ENCODE results near the gene FGF8. TPM values are rescaled to one million over a fixed set of nuclear protein-coding genes. Genes with fewer than 3 reads are reported as not detected.
"Not testable (repeated sequence)": the region's sequence is repeated elsewhere in the genome, so short reads cannot be mapped to it uniquely, and the experiment has no call there.

The FGF8 gene
- total RNA-seq, 2 donors from 2014 or later = not detected

DNA sequence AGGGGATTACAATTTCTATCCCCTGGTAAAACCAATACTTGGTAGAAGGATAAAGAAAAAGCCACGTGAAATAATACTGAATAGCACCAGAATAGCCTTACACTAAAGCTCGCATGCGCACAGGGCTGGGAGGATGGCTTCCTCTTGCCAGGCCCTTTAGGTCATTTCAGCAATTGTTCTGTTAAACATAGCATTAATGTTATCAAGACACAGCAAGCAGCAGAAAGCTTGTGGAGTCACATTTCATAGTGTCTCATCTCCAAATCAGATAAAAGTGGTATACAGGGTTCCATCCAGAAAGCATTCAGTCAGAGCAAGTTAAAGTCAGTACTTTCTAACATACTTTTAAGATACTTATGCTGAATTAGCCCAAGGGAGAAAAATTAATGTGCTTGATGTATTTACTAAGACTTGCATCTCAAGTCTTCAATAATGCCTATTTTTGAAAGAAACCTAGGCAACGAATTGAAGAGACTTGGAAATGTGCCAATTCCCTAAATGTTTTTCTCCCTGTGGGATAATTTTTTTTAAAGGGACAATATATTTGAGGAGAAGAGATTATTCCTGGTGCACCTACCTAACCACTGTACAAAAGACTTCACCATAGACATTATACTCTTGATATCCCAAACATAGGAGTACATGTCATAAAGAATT, 21.6 kb upstream of the FGF8 start:
- H3K27ac ChIP-seq = no peak overlapping the region
- H3K36me3 ChIP-seq = peaks cover 97% of the 10 kb centered on the region
- TF ChIP-seq, protein P1, sequence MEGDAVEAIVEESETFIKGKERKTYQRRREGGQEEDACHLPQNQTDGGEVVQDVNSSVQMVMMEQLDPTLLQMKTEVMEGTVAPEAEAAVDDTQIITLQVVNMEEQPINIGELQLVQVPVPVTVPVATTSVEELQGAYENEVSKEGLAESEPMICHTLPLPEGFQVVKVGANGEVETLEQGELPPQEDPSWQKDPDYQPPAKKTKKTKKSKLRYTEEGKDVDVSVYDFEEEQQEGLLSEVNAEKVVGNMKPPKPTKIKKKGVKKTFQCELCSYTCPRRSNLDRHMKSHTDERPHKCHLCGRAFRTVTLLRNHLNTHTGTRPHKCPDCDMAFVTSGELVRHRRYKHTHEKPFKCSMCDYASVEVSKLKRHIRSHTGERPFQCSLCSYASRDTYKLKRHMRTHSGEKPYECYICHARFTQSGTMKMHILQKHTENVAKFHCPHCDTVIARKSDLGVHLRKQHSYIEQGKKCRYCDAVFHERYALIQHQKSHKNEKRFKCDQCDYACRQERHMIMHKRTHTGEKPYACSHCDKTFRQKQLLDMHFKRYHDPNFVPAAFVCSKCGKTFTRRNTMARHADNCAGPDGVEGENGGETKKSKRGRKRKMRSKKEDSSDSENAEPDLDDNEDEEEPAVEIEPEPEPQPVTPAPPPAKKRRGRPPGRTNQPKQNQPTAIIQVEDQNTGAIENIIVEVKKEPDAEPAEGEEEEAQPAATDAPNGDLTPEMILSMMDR (IDR thresholded peaks at IDR 0.05) = no peak
- H3K4me3 ChIP-seq = no peak overlapping the region
- DNase-seq (ENCODE audit: low spot score) = no peak
- H3K4me1 ChIP-seq = peaks cover 0 to 10% of the 10 kb centered on the region in 2 donors
- H3K27me3 ChIP-seq = no peaks in the 10 kb centered on the region
- H3K9me3 ChIP-seq = no peaks in the 10 kb centered on the region

DNA sequence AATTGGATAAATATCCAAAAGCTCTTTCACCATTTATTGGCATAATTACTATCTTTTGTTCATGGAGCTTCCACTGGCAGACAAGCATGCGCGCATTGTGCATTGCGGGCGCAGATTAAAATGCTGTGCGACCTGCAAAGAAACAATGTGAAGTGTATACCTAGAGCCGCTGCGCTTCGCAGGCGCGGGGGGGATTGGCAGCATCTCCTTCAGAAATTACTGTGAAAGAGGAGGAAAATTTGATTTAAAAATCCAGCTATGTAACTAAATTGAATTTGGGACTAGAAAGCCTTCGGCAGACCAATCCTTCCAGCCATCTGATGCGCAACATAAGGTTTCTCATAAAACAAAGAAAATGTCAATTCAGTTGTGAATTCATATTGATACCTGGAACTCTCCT, 17.6 kb upstream of the FGF8 start:
- Histone ChIP-seq H3K27ac (no peak overlapping the region), H3K4me1 (peaks cover 0 to 10% of the 10 kb centered on the region in 2 donors), H3K36me3 (peaks cover 98% of the 10 kb centered on the region), H3K9me3 (no peaks in the 10 kb centered on the region), H3K27me3 (no peaks in the 10 kb centered on the region), H3K4me3 (no peak overlapping the region)
- TF ChIP-seq, protein P1 (IDR thresholded peaks at IDR 0.05) = no peak
- no peak for DNase-seq (ENCODE audit: low spot score)

DNA sequence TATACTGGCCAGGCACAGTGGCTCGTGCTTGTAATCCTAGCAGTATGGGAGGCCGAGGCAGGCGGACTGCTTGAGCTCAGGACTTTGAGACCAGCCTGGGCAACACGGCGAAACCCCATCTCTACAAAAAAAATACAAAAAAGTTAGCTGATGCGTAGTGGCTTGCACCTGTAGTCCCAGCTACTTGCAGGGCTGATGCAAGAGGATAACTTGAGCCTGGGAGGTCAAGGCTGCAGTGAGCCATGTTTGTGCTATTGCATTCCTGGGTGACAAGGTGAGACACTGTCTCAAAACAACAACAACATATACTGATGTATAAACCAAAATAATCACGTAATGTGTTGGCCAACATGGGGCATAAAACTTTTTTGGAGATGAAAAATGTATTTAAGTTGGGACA, 13.8 kb upstream of the FGF8 start:
- Histone ChIP-seq H3K27me3 (no peaks in the 10 kb centered on the region), H3K4me3 (no peak overlapping the region), H3K27ac (no peak overlapping the region), H3K4me1 (no peaks in the 10 kb centered on the region), H3K9me3 (no peaks in the 10 kb centered on the region), H3K36me3 (peaks cover 94% of the 10 kb centered on the region)
- DNase-seq (ENCODE audit: low spot score) = no peak
- TF ChIP-seq, protein P1 (IDR thresholded peaks at IDR 0.05) = no peak

DNA sequence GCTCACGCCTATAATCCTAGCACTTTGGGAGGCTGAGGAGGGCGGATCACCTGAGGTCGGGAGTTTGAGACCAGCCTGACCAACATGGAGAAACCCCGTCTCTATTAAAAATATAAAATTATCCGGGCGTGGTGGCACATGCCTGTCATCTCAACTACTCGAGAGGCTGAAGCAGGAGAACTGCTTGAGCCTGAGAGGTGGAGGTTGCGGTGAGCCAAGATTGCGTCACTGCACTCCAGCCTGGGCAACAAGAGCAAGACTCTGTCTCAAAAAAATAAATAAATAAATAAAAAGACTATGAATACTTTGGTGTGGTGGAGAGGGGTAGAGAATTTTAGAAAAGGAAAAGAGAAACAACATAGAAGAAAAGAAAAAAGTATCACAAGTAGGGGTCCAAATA, 13.3 kb upstream of the FGF8 start:
- H3K27me3 ChIP-seq; H3K4me3 ChIP-seq; H3K4me1 ChIP-seq; DNase-seq (ENCODE audit: low spot score); H3K27ac ChIP-seq; H3K9me3 ChIP-seq: not testable (repeated sequence)
- H3K36me3 ChIP-seq = peaks cover 90% of the 10 kb centered on the region

DNA sequence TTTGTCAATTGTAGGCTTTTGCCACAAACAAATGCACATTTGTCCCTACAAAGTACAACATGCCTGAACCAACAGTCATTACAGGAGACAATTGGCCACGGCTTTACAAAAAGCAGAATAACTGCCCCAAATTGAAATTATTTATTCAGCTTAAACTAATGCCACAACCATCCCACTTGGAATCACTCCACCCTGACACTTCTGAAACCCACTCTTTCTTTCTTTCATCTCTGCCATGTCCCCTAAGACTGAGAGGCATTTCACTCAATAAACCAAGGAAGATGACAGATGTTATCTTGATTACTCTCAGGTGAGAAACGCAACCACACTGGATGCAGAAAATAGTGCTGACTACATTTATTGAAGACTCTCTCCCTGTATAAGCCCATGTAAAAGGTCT, 9.9 kb upstream of the FGF8 start:
- Histone ChIP-seq H3K27ac (no peak overlapping the region), H3K4me1 (peaks cover 0 to 31% of the 10 kb centered on the region in 2 donors), H3K4me3 (no peak overlapping the region), H3K27me3 (no peaks in the 10 kb centered on the region), H3K36me3 (peaks cover 55% of the 10 kb centered on the region), H3K9me3 (no peaks in the 10 kb centered on the region)
- TF ChIP-seq, protein P1 (IDR thresholded peaks at IDR 0.05) = no peak
- DNase-seq (ENCODE audit: low spot score) = no peak

DNA sequence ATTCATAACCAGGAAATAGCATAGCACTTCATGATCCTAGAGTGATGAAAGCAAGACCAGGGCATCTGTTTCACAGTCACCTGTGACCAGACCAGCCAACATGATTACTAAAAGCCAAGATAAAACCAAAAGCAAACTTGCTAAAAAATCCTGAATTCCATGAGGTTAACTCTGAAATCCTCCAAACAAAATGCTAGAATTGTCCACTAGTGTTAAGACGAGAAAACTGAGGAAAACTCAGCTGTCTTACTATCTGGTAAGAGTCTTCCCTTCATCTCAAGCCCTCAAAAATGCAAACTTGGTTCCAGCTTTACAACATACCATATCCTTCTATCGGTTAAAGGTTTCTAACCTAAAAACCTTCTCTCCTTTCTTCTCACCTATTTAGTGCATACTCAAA, 8.6 kb upstream of the FGF8 start:
- H3K36me3 ChIP-seq = peaks cover 45% of the 10 kb centered on the region
- no peaks in the 10 kb centered on the region for H3K9me3 ChIP-seq
- peaks cover 0 to 44% of the 10 kb centered on the region in 2 donors for H3K4me1 ChIP-seq
- TF ChIP-seq, protein P1 (IDR thresholded peaks at IDR 0.05) = no peak
- no peak for DNase-seq (ENCODE audit: low spot score)
- peaks cover 0 to 2% of the 10 kb centered on the region in 2 donors for H3K27me3 ChIP-seq
- H3K4me3 ChIP-seq = no peak overlapping the region
- H3K27ac ChIP-seq = no peak overlapping the region

All from right atrium auricular region (tissue), 2 donors.